Nephron (organoid): ENCODE measurements around the gene HYLS1.

Source experiments
- H3K27ac Mint-ChIP-seq, 3 experiments: 2 replicates each; pipeline ENCODE4 v1.8.0; 2020; ENCODE audit warnings: mixed read lengths in 3 of 3, mild to moderate bottlenecking in 2 of 3, moderate library complexity in 1 of 3
- H3K27me3 Mint-ChIP-seq: 2 replicates; pipeline ENCODE4 v1.8.0; 2021; ENCODE audit warnings: low read depth, mild to moderate bottlenecking, moderate library complexity, mixed read lengths
- H3K36me3 Mint-ChIP-seq: 2 replicates; pipeline ENCODE4 v1.8.0; 2020; ENCODE audit warnings: low read depth, mixed read lengths
- H3K4me1 Mint-ChIP-seq: 2 replicates; pipeline ENCODE4 v1.8.0; 2020; ENCODE audit warnings: mixed read lengths
- H3K4me3 Mint-ChIP-seq, 3 experiments: 2 replicates each; pipeline ENCODE4 v1.8.0; 2020; ENCODE audit warnings: mild to moderate bottlenecking in 3 of 3, mixed read lengths in 3 of 3, moderate library complexity in 2 of 3
- H3K9me3 Mint-ChIP-seq: 2 replicates; pipeline ENCODE4 v1.8.0; 2020; ENCODE audit warnings: mixed read lengths
- CTCF ChIP-seq, 3 experiments: fragments of 200-600 bp; sonication (generic); IDR thresholded peaks; one replicate each; pipeline ENCODE4 v1.5.0; 2021; ENCODE audit warnings: antibody characterized with exemption in 3 of 3; ENCODE audit not compliant: unreplicated experiment in 3 of 3

The HYLS1 gene

GRCh38 chr11:125933030-125933813 is 45.8 kb downstream of the HYLS1 start:
- Mint-ChIP-seq H3K9me3 (no peaks in the 10 kb centered on the region), H3K4me3 (peak overlapping the region in 1 of 3 experiments; percentile 6), H3K27ac (peak overlapping the region; percentile 47 to 89 (median 88)), H3K36me3 (no peaks in the 10 kb centered on the region), H3K27me3 (peaks cover 8% of the 10 kb centered on the region), H3K4me1 (peaks cover 56% of the 10 kb centered on the region)
- no peak for TF ChIP-seq CTCF (IDR thresholded peaks at IDR 0.05; ENCODE audit: unreplicated experiment in 3 of 3)

- TF ChIP-seq CTCF (IDR thresholded peaks at IDR 0.05; ENCODE audit: unreplicated experiment in 3 of 3), result no peak
- peak overlapping the region in 2 of 3 experiments; percentile 91 for H3K27ac Mint-ChIP-seq
- no peak overlapping the region for H3K4me3 Mint-ChIP-seq
- peaks cover 66% of the 10 kb centered on the region for H3K4me1 Mint-ChIP-seq
- H3K27me3 Mint-ChIP-seq, result peaks cover 12% of the 10 kb centered on the region
- H3K9me3 Mint-ChIP-seq, result no peaks in the 10 kb centered on the region
- H3K36me3 Mint-ChIP-seq, result no peaks in the 10 kb centered on the region
Measured at GRCh38 chr11:125934473-125934872, 47.0 kb downstream of the HYLS1 start.

- TF ChIP-seq CTCF (IDR thresholded peaks at IDR 0.05; ENCODE audit: unreplicated experiment in 3 of 3), result no peak
- Mint-ChIP-seq H3K36me3 (no peaks in the 10 kb centered on the region), H3K4me1 (peaks cover 62% of the 10 kb centered on the region), H3K4me3 (peak overlapping the region in 1 of 3 experiments; percentile 11), H3K27me3 (peaks cover 8% of the 10 kb centered on the region), H3K9me3 (no peaks in the 10 kb centered on the region), H3K27ac (peak overlapping the region; percentile 91 to 96 (median 91))
Measured at GRCh38 chr11:125935056-125935455, 47.6 kb downstream of the HYLS1 start.

- Mint-ChIP-seq H3K36me3 (no peaks in the 10 kb centered on the region), H3K27ac (peak overlapping the region; percentile 91 to 96 (median 91)), H3K4me1 (peaks cover 66% of the 10 kb centered on the region), H3K9me3 (no peaks in the 10 kb centered on the region), H3K4me3 (peak overlapping the region in 1 of 3 experiments; percentile 8), H3K27me3 (peaks cover 5% of the 10 kb centered on the region)
- TF ChIP-seq CTCF (IDR thresholded peaks at IDR 0.05; ENCODE audit: unreplicated experiment in 3 of 3), result no peak
Measured at GRCh38 chr11:125935618-125936199, 48.2 kb downstream of the HYLS1 start.

- no peaks in the 10 kb centered on the region for H3K9me3 Mint-ChIP-seq
- H3K4me3 Mint-ChIP-seq, result no peak overlapping the region
- peaks cover 4% of the 10 kb centered on the region for H3K27me3 Mint-ChIP-seq
- peaks cover 66% of the 10 kb centered on the region for H3K4me1 Mint-ChIP-seq
- H3K36me3 Mint-ChIP-seq, result no peaks in the 10 kb centered on the region
- TF ChIP-seq CTCF (IDR thresholded peaks at IDR 0.05; ENCODE audit: unreplicated experiment in 3 of 3), result no peak
- H3K27ac Mint-ChIP-seq, result peak overlapping the region; percentile 68 to 95 (median 93)
Measured at GRCh38 chr11:125938418-125938817, 51.0 kb downstream of the HYLS1 start.
